ENCODE results near the gene CTAG1B. TPM values are rescaled to one million over a fixed set of nuclear protein-coding genes. Genes with fewer than 3 reads are reported as not detected.
"Not testable (repeated sequence)": the region's sequence is repeated elsewhere in the genome, so short reads cannot be mapped to it uniquely, and the experiment has no call there.

The CTAG1B gene
- not detected for total RNA-seq
- long read RNA-seq, result 0 reads

- intact Hi-C loops (cut with DNase I); ATAC-seq (ENCODE audit: poor library complexity); DNase-seq: not testable (repeated sequence)
These were observed at the start of gene CTAG1B for GRCh38 chrX:154619182-154619581. Gene CTAG1B (minus strand): TSS chrX:154619282. CDS start chrX:154619218, 64 bp downstream.

GRCh38 chrX:154661899-154662298 is 42.8 kb upstream of the CTAG1B start:
- intact Hi-C loops (cut with DNase I), result no loop called here
- ATAC-seq (ENCODE audit: poor library complexity), result no peak
- no peak for DNase-seq

- intact Hi-C loops (cut with DNase I), result no loop called here
- DNase-seq (no peak), ATAC-seq (ENCODE audit: poor library complexity) (no peak)
These were observed 42.1 kb upstream of the CTAG1B start for GRCh38 chrX:154661170-154661569.

- intact Hi-C loops (cut with DNase I), result no loop called here
- DNase-seq (no peak), ATAC-seq (ENCODE audit: poor library complexity) (no peak)
These were observed 41.5 kb upstream of the CTAG1B start for GRCh38 chrX:154660541-154660940.

GRCh38 chrX:154658957-154659356 is 39.9 kb upstream of the CTAG1B start:
- DNase-seq (no peak), ATAC-seq (ENCODE audit: poor library complexity) (no peak)
- intact Hi-C loops (cut with DNase I), result no loop called here

- DNase-seq, result no peak
- ATAC-seq (ENCODE audit: poor library complexity), result no peak
- intact Hi-C loops (cut with DNase I), result no loop called here
These were observed 39.1 kb upstream of the CTAG1B start for GRCh38 chrX:154658187-154658586.

GRCh38 chrX:154657226-154657805 is 38.2 kb upstream of the CTAG1B start:
- no peak for DNase-seq
- intact Hi-C loops (cut with DNase I), result no loop called here
- ATAC-seq (ENCODE audit: poor library complexity), result no peak

- no peak for DNase-seq
- no peak for ATAC-seq (ENCODE audit: poor library complexity)
- intact Hi-C loops (cut with DNase I), result no loop called here
These were observed 36.7 kb upstream of the CTAG1B start for GRCh38 chrX:154655786-154656185.

- no peak for ATAC-seq (ENCODE audit: poor library complexity)
- DNase-seq, result no peak
- intact Hi-C loops (cut with DNase I), result no loop called here
These were observed 36.3 kb upstream of the CTAG1B start for GRCh38 chrX:154655346-154655745.

GRCh38 chrX:154654925-154655324 is 35.8 kb upstream of the CTAG1B start:
- intact Hi-C loops (cut with DNase I), result no loop called here
- DNase-seq (no peak), ATAC-seq (ENCODE audit: poor library complexity) (no peak)

- intact Hi-C loops (cut with DNase I), result no loop called here
- no peak for DNase-seq
- no peak for ATAC-seq (ENCODE audit: poor library complexity)
These were observed 35.3 kb upstream of the CTAG1B start for GRCh38 chrX:154654372-154654771.

GRCh38 chrX:154653413-154653812 is 34.3 kb upstream of the CTAG1B start, which contains the start of gene CTAG2:
Gene CTAG2 (minus strand): TSS chrX:154653579. CDS start chrX:154653515, 64 bp downstream.
- DNase-seq; intact Hi-C loops (cut with DNase I); ATAC-seq (ENCODE audit: poor library complexity): not testable (repeated sequence)

- ATAC-seq (ENCODE audit: poor library complexity), result no peak
- intact Hi-C loops (cut with DNase I), result no loop called here
- no peak for DNase-seq
These were observed 33.9 kb upstream of the CTAG1B start for GRCh38 chrX:154653048-154653401.

GRCh38 chrX:154652311-154653047 is 33.4 kb upstream of the CTAG1B start:
- ATAC-seq (ENCODE audit: poor library complexity) (no peak), DNase-seq (no peak)
- intact Hi-C loops (cut with DNase I), result no loop called here

- intact Hi-C loops (cut with DNase I), result no loop called here
- DNase-seq, result no peak
- no peak for ATAC-seq (ENCODE audit: poor library complexity)
These were observed 31.1 kb upstream of the CTAG1B start for GRCh38 chrX:154650221-154650510.

- DNase-seq (no peak), ATAC-seq (ENCODE audit: poor library complexity) (no peak)
- intact Hi-C loops (cut with DNase I), result no loop called here
These were observed 30.6 kb upstream of the CTAG1B start for GRCh38 chrX:154649503-154650220.

GRCh38 chrX:154648931-154649330 is 29.8 kb upstream of the CTAG1B start:
- intact Hi-C loops (cut with DNase I), result no loop called here
- no peak for ATAC-seq (ENCODE audit: poor library complexity)

GRCh38 chrX:154645745-154646378 is 26.8 kb upstream of the CTAG1B start:
- intact Hi-C loops (cut with DNase I); ATAC-seq (ENCODE audit: poor library complexity); DNase-seq: not testable (repeated sequence)

More at GRCh38 chrX:154648931-154649330, 29.8 kb upstream of the CTAG1B start:
- DNase-seq, result no peak

- ATAC-seq (ENCODE audit: poor library complexity); intact Hi-C loops (cut with DNase I); DNase-seq: not testable (repeated sequence)
These were observed 24.6 kb upstream of the CTAG1B start for GRCh38 chrX:154643708-154644107.

Data from Right ventricle myocardium superior (tissue), 1 donor.